ENCODE results near the gene TCF15.
"Not testable (repeated sequence)": the region's sequence is repeated elsewhere in the genome, so short reads cannot be mapped to it uniquely, and the experiment has no call there.

The TCF15 gene

DNA sequence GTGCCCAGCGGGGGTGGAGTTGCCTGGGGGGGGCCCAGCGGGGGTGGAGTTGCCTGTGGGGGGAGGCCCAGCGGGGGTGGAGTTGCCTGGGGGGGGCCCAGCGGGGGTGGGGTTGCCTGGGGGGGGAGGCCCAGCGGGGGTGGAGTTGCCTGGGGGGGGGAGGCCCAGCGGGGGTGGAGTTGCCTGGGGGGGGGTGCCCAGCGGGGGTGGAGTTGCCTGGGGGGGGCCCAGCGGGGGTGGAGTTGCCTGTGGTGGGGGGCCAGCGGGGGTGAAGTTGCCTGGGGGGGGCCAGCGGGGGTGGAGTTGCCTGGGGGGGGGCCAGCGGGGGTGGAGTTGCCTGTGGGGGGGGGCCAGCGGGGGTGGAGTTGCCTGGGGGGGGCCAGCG, 31.9 kb upstream of the TCF15 start:
- DNase-seq (ENCODE audit: low read depth in 2 of 2): not testable (repeated sequence)

- no peak for DNase-seq (ENCODE audit: low read depth in 2 of 2)
Measured at GRCh38 chr20:641516-641875, 31.4 kb upstream of the TCF15 start.

GRCh38 chr20:640674-641515, 30.8 kb upstream of the TCF15 start:
- no peak for DNase-seq (ENCODE audit: low read depth in 2 of 2)

DNA sequence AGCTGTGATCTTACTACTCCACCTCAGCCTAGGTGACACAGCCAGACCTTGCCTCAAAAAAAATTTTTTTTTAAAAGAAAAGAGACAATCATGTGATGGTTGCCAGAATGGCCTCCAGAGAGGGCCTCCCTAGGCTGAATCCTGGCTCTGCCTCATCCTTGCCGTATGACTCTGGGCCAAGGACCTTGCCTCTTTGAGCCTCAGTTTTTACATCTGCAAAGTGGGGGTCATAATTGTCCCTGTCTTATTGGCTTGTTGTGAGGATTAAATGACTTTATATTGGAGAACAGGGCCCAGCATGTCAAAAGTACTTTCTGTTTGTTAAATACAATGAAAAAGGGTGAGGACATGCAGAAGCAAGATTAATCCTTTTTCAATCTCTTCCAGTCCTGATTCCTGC, 28.5 kb upstream of the TCF15 start:
- no peak for DNase-seq (ENCODE audit: low read depth in 2 of 2)

DNA sequence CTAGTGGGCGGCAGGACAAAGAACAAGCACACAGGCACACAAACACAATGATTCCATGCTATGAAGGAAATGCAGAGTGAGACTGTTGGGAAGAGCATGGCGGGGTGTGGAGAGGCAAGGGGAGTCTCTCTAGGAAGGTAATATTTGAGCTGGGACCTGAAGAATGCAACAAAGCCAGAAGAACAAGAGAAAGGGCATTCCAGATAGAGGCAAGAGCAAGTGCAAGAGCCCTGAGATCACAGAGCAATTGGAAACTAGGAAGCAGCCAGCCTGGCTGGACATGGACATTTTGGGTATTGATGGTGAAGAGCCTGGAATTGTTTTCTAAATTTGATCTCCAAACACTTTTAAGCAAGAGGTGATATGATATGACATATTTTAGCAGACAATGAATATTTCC, 27.4 kb upstream of the TCF15 start:
- no peak for DNase-seq (ENCODE audit: low read depth in 2 of 2)

GRCh38 chr20:635893-636338, 25.8 kb upstream of the TCF15 start:
- DNase-seq (ENCODE audit: low read depth in 2 of 2): no peak

GRCh38 chr20:635028-635892, 25.2 kb upstream of the TCF15 start:
- DNase-seq (ENCODE audit: low read depth in 2 of 2): no peak

DNA sequence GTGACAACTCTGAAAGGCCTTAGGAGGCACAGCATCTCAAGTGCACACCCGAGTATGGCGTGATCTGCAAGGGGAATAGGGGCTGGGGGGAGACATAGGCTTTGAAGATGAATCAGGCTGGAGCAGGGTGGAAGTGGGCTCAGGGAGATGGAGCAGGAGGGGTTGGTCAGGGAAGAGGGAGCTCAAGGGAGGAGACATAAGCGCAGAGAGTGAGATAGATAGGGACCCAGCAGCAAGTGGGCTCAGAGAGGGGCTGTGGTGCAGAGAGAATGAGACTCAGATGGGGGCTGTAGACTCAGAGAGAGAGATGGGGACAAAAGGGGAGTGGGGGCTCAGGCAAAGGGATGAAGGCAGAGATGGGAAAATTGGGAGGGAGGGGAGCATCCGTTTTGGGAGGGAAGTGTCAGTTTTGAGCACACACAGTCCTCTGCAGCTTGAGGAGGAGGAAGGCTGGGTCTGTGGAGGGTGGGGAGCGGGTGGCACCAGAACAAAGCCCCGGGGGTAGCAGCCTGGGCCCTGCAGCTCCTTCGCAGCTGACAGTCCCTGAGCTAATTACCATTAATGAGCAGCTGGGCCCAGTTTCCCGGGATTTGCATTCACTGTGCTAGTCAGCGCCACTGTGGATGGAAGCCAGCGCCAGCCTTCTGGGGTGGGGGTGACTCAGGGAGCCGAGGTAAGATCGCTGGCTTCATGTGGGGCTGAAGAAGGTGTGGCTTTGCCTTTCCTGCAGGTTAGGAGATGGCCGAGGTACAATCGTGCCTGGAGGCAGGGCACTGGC, 24.2 kb upstream of the TCF15 start:
- DNase-seq (ENCODE audit: low read depth in 2 of 2): no peak

- DNase-seq (ENCODE audit: low read depth in 2 of 2): no peak
Measured at GRCh38 chr20:631101-631500, 21.0 kb upstream of the TCF15 start.

DNA sequence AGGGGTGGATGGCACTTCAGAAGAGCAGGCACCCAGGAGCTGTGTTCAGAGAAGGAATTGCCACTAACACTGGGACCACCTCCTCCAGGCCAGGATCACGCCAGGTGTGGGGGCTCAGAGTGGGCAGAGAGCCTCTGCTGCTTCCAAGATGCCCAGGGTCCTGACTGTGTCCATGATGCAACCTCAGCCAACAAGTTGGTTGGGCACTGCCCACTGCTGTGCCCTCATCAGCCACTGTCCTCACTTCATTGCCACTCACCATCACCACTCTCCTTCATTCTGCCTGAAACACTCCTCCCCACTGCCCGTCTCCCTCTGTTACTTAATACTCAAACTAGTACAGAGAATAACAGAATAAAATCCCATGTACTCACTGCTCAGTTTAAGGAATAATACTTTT, 16.5 kb upstream of the TCF15 start:
- DNase-seq (ENCODE audit: low read depth in 2 of 2): no peak

DNA sequence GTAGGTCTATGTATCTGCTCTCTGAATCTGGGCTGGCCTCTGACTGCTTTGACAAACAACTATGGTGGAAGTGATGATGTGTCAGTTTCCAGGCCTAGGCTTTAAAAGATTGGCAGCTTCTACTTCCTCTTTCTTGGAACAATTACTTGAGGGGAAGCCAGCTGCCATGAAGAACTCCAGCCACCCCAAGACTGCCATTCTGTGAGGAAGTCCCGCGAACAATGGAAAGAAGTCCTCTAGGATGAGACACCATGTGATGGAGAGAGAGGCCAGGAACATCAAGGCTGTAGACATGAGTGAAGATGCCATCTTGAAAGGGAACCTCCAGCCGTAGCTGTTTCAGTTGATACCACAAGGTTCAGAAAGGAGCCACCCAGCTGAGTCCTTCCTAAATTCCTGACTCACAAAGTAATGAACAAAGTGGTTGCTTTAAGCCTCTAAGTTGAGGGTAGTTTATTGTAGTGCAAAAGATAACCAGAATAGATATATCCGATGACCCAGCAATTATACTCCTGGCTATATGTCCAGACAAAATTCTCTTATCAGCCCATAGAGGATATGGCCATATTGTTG, 15.3 kb upstream of the TCF15 start:
- DNase-seq (ENCODE audit: low read depth in 2 of 2): no peak

DNA sequence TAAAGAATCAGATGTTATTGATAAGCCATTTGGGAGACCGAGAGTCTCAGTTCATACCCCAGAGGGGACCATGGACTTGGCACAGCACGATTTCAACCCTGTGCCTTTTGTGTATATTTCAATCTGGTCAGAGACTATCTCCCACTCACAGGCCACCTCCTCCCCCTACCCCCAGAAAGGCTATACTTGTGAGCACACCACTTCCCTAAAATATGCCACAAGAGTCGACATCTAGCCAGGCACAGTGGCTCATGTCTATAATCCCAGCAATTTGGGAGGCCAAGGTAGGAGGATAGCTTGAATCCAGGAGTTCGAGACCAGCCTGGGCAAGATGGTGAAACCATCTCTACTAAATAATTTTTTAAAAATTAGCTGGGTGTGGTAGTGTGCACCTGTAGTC, 13.6 kb upstream of the TCF15 start:
- DNase-seq (ENCODE audit: low read depth in 2 of 2): no peak

DNA sequence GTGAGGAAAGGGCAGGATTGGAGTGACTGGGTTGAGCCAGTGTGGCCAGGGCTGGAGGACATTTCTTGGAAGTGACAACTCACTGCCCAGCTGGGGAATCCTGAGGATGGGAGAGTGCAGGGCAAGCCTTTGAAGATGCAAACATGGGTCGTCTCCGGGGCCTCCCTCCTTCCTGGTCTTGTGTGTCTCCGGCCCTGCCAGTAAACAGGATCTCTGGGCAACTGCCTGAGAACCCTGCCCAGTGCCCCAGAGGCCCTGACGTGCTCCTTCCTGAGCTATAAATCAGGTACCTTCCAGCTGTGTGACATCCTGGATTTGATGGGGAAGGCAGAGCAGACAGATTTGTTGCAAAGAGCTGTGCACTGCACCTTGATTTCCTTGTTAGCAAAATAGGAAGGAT, 12.9 kb upstream of the TCF15 start:
- DNase-seq (ENCODE audit: low read depth in 2 of 2): no peak

GRCh38 chr20:622161-622560, 12.1 kb upstream of the TCF15 start:
- no peak for DNase-seq (ENCODE audit: low read depth in 2 of 2)

GRCh38 chr20:621125-621756, 11.1 kb upstream of the TCF15 start:
- DNase-seq (ENCODE audit: low read depth in 2 of 2): no peak

GRCh38 chr20:620246-620645, 10.1 kb upstream of the TCF15 start:
- DNase-seq (ENCODE audit: low read depth in 2 of 2): no peak

DNA sequence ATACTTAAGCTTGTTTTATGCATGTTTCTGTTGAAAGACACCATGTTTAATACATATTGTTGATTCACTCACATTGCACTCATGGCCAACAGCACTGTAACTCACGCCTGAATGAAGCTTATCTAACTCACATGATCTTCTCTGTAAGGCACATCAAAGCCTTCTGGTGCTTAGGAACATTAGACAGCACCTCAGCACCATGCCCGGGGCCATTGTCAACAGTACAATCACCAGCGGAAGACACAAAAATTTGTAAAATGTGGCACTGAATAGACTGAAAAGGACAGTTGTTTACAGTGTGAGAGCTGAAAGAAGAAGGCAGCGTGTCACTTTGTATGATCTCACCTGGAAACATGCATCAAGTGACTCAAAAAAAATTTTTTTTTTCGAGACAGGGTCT, 8.9 kb upstream of the TCF15 start:
- no peak for DNase-seq (ENCODE audit: low read depth in 2 of 2)

DNA sequence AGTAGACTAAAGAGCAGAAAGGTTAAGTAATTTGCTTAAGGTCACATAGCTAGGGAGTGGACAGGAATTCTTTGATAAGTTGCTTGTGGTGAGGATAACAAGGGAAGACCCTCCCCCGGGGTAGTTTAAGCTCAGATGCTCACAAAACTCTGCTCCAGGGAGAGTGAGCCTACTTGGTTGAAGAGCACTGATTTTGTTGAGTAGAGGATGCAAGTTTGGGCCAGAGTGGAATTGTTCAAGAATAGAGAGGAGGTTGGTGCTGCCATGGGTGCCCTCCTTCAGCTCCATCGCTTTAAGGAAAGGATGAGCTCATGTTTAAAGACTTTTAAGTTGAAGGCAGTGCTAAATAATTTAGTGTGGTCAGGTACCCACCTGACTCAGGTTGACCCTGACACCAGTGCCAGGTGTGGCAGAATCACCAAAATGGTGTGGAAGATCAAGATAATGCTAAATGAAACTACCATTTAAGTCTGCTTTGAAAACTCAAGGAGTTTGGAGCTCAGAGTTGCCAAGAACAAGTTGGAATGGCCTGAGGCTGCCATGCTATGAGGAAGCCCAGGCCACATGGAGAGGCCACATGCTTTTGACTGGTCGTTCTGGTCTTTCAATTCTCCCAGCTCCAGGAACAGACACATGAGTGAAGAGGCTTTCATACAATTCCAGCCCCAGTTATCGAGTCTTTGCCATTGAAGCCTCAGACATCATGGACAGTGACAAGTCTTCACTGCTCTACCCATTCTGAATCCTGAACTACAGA, 8.0 kb upstream of the TCF15 start:
- no peak for DNase-seq (ENCODE audit: low read depth in 2 of 2)

- DNase-seq (ENCODE audit: low read depth in 2 of 2): no peak
Measured at GRCh38 chr20:615514-615913, 5.4 kb upstream of the TCF15 start.

DNA sequence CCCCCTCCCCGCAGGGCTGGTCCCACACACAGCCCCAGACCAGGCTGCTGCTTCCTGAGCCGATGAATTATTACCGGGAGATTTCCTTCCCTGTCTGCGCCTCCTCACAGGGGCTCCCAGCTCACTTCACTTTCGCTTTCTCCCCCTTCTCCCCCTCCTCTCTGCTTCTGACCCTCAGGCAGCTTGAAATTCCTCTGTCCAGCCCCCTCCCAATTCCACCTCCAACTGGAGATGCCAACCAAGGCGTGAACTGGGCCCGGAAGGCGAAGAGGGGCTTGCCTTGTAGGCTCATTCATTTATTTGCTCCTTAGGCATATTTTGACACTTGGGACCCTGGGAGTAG, 1.7 kb upstream of the TCF15 start:
- DNase-seq (ENCODE audit: low read depth in 2 of 2): no peak

Measured in fibroblast of skin of left biceps (primary cell).